ENCODE data around the gene KAT2B. TPM values are rescaled to one million over a fixed set of nuclear protein-coding genes. Genes with fewer than 3 reads are reported as not detected.
"Not testable (repeated sequence)": the region's sequence is repeated elsewhere in the genome, so short reads cannot be mapped to it uniquely, and the experiment has no call there.

Gene KAT2B
- 10 to 100 TPM in 1 of 2 experiments, 1 to 10 TPM in 1; 9.4 to 11.5 TPM for total RNA-seq

DNA sequence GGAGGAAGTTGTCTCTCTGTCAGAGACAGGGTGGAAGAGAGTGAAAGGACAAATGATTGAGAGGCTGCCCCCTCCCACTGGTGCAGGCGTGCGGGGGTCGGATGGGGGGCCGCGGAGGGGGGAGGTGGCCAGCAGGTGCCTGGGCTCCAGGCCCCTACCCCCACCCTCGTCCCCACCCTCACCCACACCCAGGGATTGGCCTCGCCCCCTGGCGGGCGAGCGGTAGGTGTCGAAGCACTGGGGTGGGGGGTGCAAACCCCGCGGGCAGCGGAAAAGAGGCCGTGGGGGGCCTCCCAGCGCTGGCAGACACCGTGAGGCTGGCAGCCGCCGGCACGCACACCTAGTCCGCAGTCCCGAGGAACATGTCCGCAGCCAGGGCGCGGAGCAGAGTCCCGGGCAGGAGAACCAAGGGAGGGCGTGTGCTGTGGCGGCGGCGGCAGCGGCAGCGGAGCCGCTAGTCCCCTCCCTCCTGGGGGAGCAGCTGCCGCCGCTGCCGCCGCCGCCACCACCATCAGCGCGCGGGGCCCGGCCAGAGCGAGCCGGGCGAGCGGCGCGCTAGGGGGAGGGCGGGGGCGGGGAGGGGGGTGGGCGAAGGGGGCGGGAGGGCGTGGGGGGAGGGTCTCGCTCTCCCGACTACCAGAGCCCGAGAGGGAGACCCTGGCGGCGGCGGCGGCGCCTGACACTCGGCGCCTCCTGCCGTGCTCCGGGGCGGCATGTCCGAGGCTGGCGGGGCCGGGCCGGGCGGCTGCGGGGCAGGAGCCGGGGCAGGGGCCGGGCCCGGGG, at the start of gene KAT2B:
Gene KAT2B (plus strand): TSS at position 682 of the 783 bp plus-strand sequence. CDS start 32 bp downstream, at position 714.
- H3K27ac Mint-ChIP-seq, result peak within 1 kb of the TSS; percentile 92
- H3K4me3 Mint-ChIP-seq, result peak within 1 kb of the TSS; percentile 95
- no peaks in the 10 kb centered on the region for H3K27me3 Mint-ChIP-seq (ENCODE audit: low read depth)
- CTCF ChIA-PET, result interaction anchor here (0.7 to 1.4 kb wide), 3 partner anchors 15 to 95 kb away, joined by 3 to 4 read pairs (median 3); no protein-coding TSS in a partner anchor
- peaks cover 42% of the 10 kb centered on the region for H3K4me1 Mint-ChIP-seq (ENCODE audit: low read depth)
- no peaks in the 10 kb centered on the region for H3K36me3 Mint-ChIP-seq (ENCODE audit: low read depth)
- DNase-seq, result peak; percentile 87
- intact Hi-C loops (cut with micrococcal nuclease), result loop anchor here (1.0 to 5.0 kb wide), 7 partner anchors 65 to 1168 kb away; partner anchors contain the start of genes RAB5A and SGO1
- no peaks in the 10 kb centered on the region for H3K9me3 Mint-ChIP-seq

- no peaks in the 10 kb centered on the region for H3K4me1 Mint-ChIP-seq (ENCODE audit: low read depth)
- H3K9me3 Mint-ChIP-seq, result peaks cover 3% of the 10 kb centered on the region
- H3K27ac Mint-ChIP-seq, result no peak overlapping the region
- intact Hi-C loops (cut with micrococcal nuclease), result no loop called here
- CTCF ChIA-PET, result no interaction called here
- no peak overlapping the region for H3K4me3 Mint-ChIP-seq
- DNase-seq, result no peak
- no peaks in the 10 kb centered on the region for H3K27me3 Mint-ChIP-seq (ENCODE audit: low read depth)
- H3K36me3 Mint-ChIP-seq (ENCODE audit: low read depth), result no peaks in the 10 kb centered on the region
Observed at GRCh38 chr3:19994796-19995195, 45.5 kb upstream of the KAT2B start.

DNA sequence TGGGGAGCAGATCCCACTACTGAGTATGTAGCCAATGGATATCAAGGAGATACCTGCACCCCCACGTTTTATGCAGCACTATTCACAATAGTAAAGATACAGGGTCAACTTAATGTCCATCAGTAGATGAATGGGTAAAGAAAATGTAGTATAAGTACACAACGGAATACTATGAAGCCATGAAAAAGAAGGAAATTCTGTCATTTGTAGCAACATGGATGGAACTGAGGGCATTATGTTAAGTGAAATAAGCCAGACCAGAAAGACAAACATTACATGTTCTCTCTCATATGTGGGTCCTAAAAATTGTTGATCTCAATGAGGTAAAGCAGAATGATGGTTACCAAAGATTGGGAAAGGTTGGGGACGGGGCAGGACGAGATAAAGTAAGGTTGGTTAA, 42.7 kb upstream of the KAT2B start:
- CTCF ChIA-PET, result no interaction called here
- Mint-ChIP-seq H3K36me3 (ENCODE audit: low read depth) (no peaks in the 10 kb centered on the region), H3K9me3 (peaks cover 3% of the 10 kb centered on the region), H3K27ac (no peak overlapping the region), H3K27me3 (ENCODE audit: low read depth) (no peaks in the 10 kb centered on the region), H3K4me3 (no peak overlapping the region), H3K4me1 (ENCODE audit: low read depth) (no peaks in the 10 kb centered on the region)
- intact Hi-C loops (cut with micrococcal nuclease), result no loop called here
- DNase-seq, result no peak

- Mint-ChIP-seq H3K4me1 (ENCODE audit: low read depth) (no peaks in the 10 kb centered on the region), H3K9me3 (peaks cover 3% of the 10 kb centered on the region), H3K27me3 (ENCODE audit: low read depth) (no peaks in the 10 kb centered on the region), H3K27ac (no peak overlapping the region), H3K4me3 (no peak overlapping the region), H3K36me3 (ENCODE audit: low read depth) (no peaks in the 10 kb centered on the region)
- CTCF ChIA-PET, result no interaction called here
- no peak for DNase-seq
- intact Hi-C loops (cut with micrococcal nuclease), result no loop called here
Observed at GRCh38 chr3:20001932-20002331, 38.3 kb upstream of the KAT2B start.

GRCh38 chr3:20007960-20008359, 32.3 kb upstream of the KAT2B start:
- Mint-ChIP-seq H3K9me3 (no peaks in the 10 kb centered on the region), H3K4me3 (no peak overlapping the region), H3K27ac (no peak overlapping the region), H3K36me3 (ENCODE audit: low read depth) (no peaks in the 10 kb centered on the region), H3K4me1 (ENCODE audit: low read depth) (no peaks in the 10 kb centered on the region), H3K27me3 (ENCODE audit: low read depth) (no peaks in the 10 kb centered on the region)
- CTCF ChIA-PET, result no interaction called here
- DNase-seq, result no peak
- intact Hi-C loops (cut with micrococcal nuclease), result no loop called here

- Mint-ChIP-seq H3K4me3 (no peak overlapping the region), H3K27me3 (ENCODE audit: low read depth) (no peaks in the 10 kb centered on the region), H3K36me3 (ENCODE audit: low read depth) (no peaks in the 10 kb centered on the region), H3K27ac (no peak overlapping the region), H3K4me1 (ENCODE audit: low read depth) (no peaks in the 10 kb centered on the region), H3K9me3 (no peaks in the 10 kb centered on the region)
- no peak for DNase-seq
- CTCF ChIA-PET, result interaction anchor here (0.5 kb wide), 1 partner anchor 201 kb away, joined by 4 read pairs; no protein-coding TSS in a partner anchor
- intact Hi-C loops (cut with micrococcal nuclease), result no loop called here
Observed at GRCh38 chr3:20008646-20009045, 31.6 kb upstream of the KAT2B start.

GRCh38 chr3:20012164-20012563, 28.1 kb upstream of the KAT2B start, which contains the start of gene PP2D1:
PP2D1 (minus strand) TSS chr3:20012264; CDS start chr3:20012072, 192 bp downstream.
- CTCF ChIA-PET, result no interaction called here
- H3K9me3 Mint-ChIP-seq, result no peaks in the 10 kb centered on the region
- H3K4me3 Mint-ChIP-seq, result no peak within 1 kb of the TSS

DNA sequence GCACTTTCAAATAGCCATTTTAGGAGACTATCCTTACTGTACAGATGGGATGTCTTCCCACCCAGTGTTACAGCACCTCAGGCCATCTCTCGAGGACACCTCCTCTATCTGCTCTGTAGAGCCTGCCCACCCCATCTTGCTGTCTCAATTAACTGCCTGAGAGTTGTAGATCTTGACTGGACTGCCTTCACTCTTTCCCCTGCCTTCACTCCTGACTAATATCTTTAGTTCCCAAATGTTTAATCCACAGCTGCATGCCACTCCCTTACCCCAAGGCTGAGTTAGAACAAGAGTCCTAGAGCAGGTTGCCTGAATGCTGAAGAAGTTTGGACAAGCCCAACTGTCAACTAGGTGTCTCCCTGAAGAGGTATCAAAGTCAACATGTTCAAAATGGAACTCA, 26.9 kb upstream of the KAT2B start:
- no peaks in the 10 kb centered on the region for H3K27me3 Mint-ChIP-seq (ENCODE audit: low read depth)
- intact Hi-C loops (cut with micrococcal nuclease), result no loop called here
- no peak overlapping the region for H3K27ac Mint-ChIP-seq
- H3K36me3 Mint-ChIP-seq (ENCODE audit: low read depth), result no peaks in the 10 kb centered on the region
- CTCF ChIA-PET, result no interaction called here
- no peak overlapping the region for H3K4me3 Mint-ChIP-seq
- no peak for DNase-seq
- H3K4me1 Mint-ChIP-seq (ENCODE audit: low read depth), result no peaks in the 10 kb centered on the region
- no peaks in the 10 kb centered on the region for H3K9me3 Mint-ChIP-seq

More at GRCh38 chr3:20012164-20012563, 28.1 kb upstream of the KAT2B start, which contains the start of gene PP2D1:
- no peaks in the 10 kb centered on the region for H3K36me3 Mint-ChIP-seq (ENCODE audit: low read depth)
- H3K27me3 Mint-ChIP-seq (ENCODE audit: low read depth), result no peaks in the 10 kb centered on the region
- H3K4me1 Mint-ChIP-seq (ENCODE audit: low read depth), result no peaks in the 10 kb centered on the region
- intact Hi-C loops (cut with micrococcal nuclease), result no loop called here
- no peak within 1 kb of the TSS for H3K27ac Mint-ChIP-seq
- no peak for DNase-seq

DNA sequence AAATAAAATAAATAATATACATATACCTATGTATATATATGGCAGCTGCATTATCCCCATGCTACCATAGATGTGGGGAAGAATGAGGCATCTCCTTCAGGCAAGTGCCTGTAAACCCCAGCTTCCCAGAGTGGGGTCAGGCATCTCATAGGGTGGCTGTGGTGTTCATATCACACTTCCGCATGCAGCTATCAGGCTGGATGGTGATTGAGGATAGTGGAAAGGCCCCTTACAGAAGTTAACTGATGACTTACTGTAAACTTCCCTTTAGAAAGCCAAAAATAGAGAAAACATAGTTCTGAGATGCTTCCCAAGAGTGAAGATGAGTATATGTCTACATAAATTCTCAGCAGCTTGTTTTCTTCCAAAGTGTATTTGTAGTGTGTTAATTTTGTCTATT, 24.7 kb upstream of the KAT2B start:
- H3K9me3 Mint-ChIP-seq, result no peaks in the 10 kb centered on the region
- no peak overlapping the region for H3K4me3 Mint-ChIP-seq
- no peak overlapping the region for H3K27ac Mint-ChIP-seq
- no peaks in the 10 kb centered on the region for H3K36me3 Mint-ChIP-seq (ENCODE audit: low read depth)
- no peaks in the 10 kb centered on the region for H3K4me1 Mint-ChIP-seq (ENCODE audit: low read depth)
- CTCF ChIA-PET, result no interaction called here
- intact Hi-C loops (cut with micrococcal nuclease), result no loop called here
- H3K27me3 Mint-ChIP-seq (ENCODE audit: low read depth), result no peaks in the 10 kb centered on the region
- no peak for DNase-seq

- CTCF ChIA-PET; DNase-seq; H3K4me1 Mint-ChIP-seq (ENCODE audit: low read depth); H3K27me3 Mint-ChIP-seq (ENCODE audit: low read depth); H3K36me3 Mint-ChIP-seq (ENCODE audit: low read depth); H3K27ac Mint-ChIP-seq; intact Hi-C loops (cut with micrococcal nuclease); H3K9me3 Mint-ChIP-seq; H3K4me3 Mint-ChIP-seq: not testable (repeated sequence)
Observed at GRCh38 chr3:20016076-20016475, 24.2 kb upstream of the KAT2B start.

DNA sequence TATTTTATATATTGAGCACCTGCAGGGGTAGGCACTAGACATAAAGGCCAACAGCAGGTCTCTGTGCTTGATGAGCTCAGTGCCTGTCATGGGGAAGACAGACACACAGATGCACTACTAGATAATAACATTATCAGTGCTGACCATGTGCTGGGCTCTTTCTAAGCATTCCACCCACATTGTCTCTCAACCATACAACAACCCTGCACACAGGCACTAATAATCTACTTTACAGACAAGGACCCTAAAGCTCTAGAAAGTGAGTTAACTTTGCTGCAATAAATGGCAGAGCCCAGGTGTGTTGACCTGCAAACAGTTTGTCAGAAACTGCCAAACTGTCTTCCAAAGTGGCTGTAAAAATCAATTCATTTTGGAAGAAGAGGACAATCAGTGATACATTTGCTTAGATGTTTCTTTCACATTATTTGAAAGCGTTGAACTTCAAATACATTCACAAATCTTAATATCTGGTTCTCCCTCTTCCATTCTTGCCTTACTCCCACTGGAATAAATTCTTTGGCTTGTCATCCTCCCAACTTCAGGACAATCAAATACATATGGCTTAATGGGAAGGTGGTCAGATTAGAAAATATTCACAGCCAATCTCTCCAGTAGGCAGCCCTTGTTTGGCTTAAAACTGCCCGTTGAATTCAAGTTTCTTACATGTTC, 17.2 kb upstream of the KAT2B start:
- CTCF ChIA-PET, result interaction anchor here (1.5 kb wide), 1 partner anchor 11 kb away, joined by 4 read pairs; no protein-coding TSS in a partner anchor
- intact Hi-C loops (cut with micrococcal nuclease), result no loop called here
- DNase-seq, result no peak
- Mint-ChIP-seq H3K4me3 (no peak overlapping the region), H3K9me3 (no peaks in the 10 kb centered on the region), H3K27me3 (ENCODE audit: low read depth) (no peaks in the 10 kb centered on the region), H3K27ac (no peak overlapping the region), H3K4me1 (ENCODE audit: low read depth) (no peaks in the 10 kb centered on the region), H3K36me3 (ENCODE audit: low read depth) (no peaks in the 10 kb centered on the region)

GRCh38 chr3:20023623-20024405, 16.4 kb upstream of the KAT2B start:
- CTCF ChIA-PET, result interaction anchor here (0.7 to 1.5 kb wide), 2 partner anchors 10 to 76 kb away, joined by 3 to 4 read pairs; no protein-coding TSS in a partner anchor
- H3K4me3 Mint-ChIP-seq, result no peak overlapping the region
- intact Hi-C loops (cut with micrococcal nuclease), result no loop called here
- no peaks in the 10 kb centered on the region for H3K36me3 Mint-ChIP-seq (ENCODE audit: low read depth)
- H3K27me3 Mint-ChIP-seq (ENCODE audit: low read depth), result no peaks in the 10 kb centered on the region
- no peaks in the 10 kb centered on the region for H3K9me3 Mint-ChIP-seq
- DNase-seq, result no peak
- no peaks in the 10 kb centered on the region for H3K4me1 Mint-ChIP-seq (ENCODE audit: low read depth)
- no peak overlapping the region for H3K27ac Mint-ChIP-seq
